ENCODE results near the gene NCCRP1. TPM values are rescaled to one million over a fixed set of nuclear protein-coding genes. Genes with fewer than 3 reads are reported as not detected.

Gene NCCRP1
- total RNA-seq, 1 experiment from 2014 or later, result not detected

DNA sequence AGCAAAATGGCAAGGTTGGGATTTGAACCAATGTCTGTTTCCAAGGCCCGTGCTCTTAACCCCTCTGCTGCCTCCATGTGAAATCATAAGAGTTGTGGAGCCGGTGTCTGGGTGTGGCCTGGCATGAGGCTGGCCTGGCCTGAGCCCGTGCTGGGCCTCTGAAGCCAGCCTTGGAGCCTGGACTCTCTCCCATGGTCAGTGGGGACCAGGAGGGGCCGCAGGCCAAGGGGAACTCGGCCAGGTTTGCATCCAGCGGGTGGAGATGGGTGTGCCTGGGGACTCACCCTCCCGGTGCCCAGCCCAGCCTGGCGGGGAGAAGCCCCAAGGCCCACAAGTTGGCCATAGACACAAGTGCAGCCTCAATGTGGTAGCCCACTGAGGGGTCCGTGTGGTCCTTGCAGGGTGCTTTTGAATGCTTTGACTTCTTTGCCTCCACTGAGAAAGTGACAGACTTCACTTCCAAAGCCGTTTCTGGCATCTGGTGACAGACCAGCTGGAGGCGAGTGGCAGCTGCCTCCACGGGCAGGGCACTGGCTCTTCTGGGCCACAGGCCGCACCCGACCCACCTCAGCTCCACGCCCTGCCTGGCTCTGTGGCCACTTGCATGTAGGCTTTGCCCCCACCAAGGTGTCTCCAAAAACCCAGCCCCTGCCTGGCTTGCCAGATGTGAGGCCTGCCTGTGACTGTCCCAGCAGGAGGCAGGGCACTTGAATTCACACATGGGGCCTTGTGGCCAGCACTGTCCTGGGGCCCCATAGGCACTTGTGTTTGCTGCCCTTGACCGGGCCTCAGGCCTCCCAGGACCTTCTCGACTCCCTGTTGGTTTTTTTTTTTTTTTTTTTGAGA lies 26.2 kb upstream of the NCCRP1 start:
- no peak overlapping the region for H3K4me3 ChIP-seq (ENCODE audit: insufficient read depth, low read depth, low read length)
- H3K36me3 ChIP-seq (replicated peaks; ENCODE audit: control insufficient read depth, insufficient read depth, low read length), result no peaks in the 10 kb centered on the region; the same call in none of the 2 replicates
- H3K27me3 ChIP-seq (ENCODE audit: control insufficient read depth, insufficient read depth, low read length), result no peaks in the 10 kb centered on the region
- peak; percentile 64 for DNase-seq

DNA sequence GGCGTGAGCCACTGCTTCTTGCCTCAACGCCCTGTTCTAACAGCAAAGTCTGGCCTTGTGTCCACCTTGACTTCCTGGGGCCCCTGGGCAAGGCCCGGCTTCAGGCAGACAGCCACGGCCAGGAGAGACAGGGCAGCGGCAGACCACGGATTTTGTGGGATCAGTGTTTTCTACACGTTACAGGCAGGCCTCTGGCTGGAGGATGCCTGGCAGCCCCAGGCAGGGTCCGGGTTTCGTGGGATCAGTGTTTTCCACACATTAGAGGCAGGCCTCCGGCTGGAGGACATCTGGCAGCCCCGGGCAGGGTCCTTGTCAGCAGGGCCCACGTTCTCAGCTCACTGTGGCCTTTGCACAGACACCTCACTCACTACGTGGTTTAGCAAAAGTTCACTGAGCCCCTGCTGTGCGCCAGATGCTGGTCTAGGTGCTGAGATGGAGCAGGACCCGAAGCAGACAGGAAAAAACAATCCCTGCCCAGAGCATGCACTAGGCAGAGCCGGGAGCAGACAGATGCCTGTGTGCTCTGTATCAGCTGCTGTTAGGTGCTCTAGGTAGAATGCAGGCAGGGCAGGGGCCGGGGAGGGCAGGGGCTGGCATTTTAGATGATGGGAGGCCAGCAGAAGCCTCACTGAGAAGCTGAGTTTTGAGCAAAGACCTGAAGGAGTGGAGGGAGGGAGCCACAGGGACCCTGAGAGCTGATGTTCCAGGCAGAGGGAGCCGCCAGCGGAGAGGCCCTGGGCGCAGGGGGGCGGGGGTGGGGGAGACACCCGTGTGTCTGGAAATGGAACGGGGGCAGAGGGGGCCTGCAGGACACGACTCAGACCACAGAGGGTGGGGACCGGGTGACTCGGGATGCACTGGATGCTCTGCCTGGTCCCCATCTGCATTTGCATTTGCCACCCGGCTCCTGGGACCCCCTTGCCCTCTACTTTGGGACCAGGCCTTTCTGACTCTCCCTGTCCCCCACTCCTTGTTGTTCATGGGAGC lies 25.0 kb upstream of the NCCRP1 start:
- Histone ChIP-seq H3K36me3 (replicated peaks; ENCODE audit: control insufficient read depth, insufficient read depth, low read length) (peaks cover 4% of the 10 kb centered on the region), H3K27me3 (ENCODE audit: control insufficient read depth, insufficient read depth, low read length) (no peaks in the 10 kb centered on the region), H3K4me3 (ENCODE audit: insufficient read depth, low read depth, low read length) (no peak overlapping the region)
- DNase-seq, result no peak

DNA sequence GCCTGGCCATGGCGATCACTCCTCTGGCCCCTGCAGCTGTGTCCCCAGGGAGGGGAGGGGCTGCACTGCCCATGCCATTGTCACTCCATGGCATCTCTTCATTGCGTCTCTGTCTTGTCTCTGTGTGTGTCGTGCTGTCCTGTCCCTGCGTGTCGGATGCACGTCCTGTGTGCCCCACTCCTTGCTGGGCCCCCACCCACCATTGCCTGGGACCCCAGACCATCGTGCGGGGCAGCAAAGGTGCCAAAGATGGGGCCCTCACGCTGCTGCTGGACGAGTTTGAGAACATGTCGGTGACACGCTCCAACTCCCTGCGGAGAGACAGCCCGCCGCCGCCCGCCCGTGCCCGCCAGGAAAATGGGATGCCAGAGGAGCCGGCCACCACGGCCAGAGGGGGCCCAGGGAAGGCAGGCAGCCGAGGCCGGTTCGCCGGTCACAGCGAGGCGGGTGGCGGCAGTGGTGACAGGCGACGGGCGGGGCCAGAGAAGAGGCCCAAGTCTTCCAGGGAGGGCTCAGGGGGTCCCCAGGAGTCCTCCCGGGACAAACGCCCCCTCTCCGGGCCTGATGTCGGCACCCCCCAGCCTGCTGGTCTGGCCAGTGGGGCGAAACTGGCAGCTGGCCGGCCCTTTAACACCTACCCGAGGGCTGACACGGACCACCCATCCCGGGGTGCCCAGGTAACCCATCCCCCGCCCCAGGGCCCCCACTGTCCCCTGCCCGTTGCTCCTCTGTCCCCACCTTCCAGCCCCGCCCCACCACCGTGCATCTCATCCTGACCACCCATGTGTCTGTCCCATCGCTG lies 23.9 kb upstream of the NCCRP1 start:
- H3K36me3 ChIP-seq (replicated peaks; ENCODE audit: control insufficient read depth, insufficient read depth, low read length), result peaks cover 4% of the 10 kb centered on the region
- H3K27me3 ChIP-seq (ENCODE audit: control insufficient read depth, insufficient read depth, low read length), result no peaks in the 10 kb centered on the region
- no peak overlapping the region for H3K4me3 ChIP-seq (ENCODE audit: insufficient read depth, low read depth, low read length)
- DNase-seq, result peak; percentile 65

DNA sequence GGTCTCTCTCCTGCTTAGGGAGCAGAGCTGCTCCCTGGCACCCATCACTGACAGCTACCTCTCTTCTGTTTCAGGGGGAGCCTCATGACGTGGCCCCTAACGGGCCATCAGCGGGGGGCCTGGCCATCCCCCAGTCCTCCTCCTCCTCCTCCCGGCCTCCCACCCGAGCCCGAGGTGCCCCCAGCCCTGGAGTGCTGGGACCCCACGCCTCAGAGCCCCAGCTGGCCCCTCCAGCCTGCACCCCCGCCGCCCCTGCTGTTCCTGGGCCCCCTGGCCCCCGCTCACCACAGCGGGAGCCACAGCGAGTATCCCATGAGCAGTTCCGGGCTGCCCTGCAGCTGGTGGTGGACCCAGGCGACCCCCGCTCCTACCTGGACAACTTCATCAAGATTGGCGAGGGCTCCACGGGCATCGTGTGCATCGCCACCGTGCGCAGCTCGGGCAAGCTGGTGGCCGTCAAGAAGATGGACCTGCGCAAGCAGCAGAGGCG lies 23.2 kb upstream of the NCCRP1 start:
- peaks cover 4% of the 10 kb centered on the region for H3K36me3 ChIP-seq (replicated peaks; ENCODE audit: control insufficient read depth, insufficient read depth, low read length)
- no peak for DNase-seq
- no peaks in the 10 kb centered on the region for H3K27me3 ChIP-seq (ENCODE audit: control insufficient read depth, insufficient read depth, low read length)
- no peak overlapping the region for H3K4me3 ChIP-seq (ENCODE audit: insufficient read depth, low read depth, low read length)

DNA sequence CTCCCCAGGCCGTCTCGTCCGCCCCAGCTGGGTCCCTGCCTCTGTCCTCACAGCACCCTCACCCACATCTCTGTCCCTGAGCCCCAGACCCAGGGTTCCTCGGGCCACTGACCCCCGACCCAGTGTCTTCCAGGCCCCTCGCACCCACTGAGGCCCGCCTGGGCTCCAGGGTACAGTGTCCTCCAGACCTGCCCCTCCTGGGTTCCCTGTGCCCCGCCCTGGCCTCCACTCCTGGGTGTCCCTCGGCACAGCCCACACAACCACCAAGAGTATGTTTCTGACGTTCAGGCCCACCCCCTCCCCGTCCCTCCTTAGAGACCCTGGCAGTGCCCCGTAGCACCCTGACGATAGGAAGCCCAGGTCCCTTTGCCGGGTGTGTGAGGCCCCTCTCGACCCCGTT lies 22.6 kb upstream of the NCCRP1 start:
- Histone ChIP-seq H3K36me3 (replicated peaks; ENCODE audit: control insufficient read depth, insufficient read depth, low read length) (peaks cover 4% of the 10 kb centered on the region), H3K4me3 (ENCODE audit: insufficient read depth, low read depth, low read length) (no peak overlapping the region), H3K27me3 (ENCODE audit: control insufficient read depth, insufficient read depth, low read length) (no peaks in the 10 kb centered on the region)
- no peak for DNase-seq

DNA sequence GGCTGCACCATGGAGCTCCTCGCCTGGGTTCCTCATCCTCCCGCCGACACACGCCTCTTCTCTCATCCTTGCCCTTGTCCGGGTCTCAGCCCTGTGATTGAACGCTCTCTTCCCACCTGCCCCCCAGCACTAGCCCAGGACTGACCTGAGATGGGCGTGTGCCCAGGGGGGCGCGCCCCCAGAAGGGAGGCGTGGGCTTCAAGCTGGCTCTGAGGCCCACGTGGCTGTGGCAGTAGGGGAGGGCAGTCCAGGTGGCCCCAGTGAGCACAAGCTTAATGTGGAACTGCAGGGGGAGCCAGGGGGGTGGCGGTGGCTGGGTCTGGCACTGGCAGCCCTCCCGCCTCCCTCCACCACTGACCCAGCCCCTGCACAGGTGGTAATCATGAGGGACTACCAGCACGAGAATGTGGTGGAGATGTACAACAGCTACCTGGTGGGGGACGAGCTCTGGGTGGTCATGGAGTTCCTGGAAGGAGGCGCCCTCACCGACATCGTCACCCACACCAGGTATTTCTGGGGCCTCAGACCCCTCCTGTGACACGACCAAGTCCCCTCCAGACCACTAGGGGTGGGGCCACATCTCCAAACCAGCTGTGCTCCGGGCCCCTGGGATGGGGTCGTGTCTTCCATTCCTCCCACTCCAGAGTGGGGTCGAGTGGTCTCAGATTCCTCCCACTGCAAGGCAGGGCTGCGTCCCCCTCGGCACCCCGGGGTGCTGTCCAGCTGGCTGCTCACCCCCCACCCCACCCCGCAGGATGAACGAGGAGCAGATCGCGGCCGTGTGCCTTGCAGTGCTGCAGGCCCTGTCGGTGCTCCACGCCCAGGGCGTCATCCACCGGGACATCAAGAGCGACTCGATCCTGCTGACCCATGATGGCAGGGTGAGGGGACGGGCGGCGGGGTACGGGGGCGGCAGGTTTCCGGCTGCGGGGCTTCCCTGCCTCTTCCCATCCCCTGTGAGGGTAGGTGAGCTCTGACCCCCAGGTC lies 21.9 kb upstream of the NCCRP1 start:
- no peak for DNase-seq
- Histone ChIP-seq H3K4me3 (ENCODE audit: insufficient read depth, low read depth, low read length) (no peak overlapping the region), H3K27me3 (ENCODE audit: control insufficient read depth, insufficient read depth, low read length) (no peaks in the 10 kb centered on the region), H3K36me3 (replicated peaks; ENCODE audit: control insufficient read depth, insufficient read depth, low read length) (peaks cover 4% of the 10 kb centered on the region)

DNA sequence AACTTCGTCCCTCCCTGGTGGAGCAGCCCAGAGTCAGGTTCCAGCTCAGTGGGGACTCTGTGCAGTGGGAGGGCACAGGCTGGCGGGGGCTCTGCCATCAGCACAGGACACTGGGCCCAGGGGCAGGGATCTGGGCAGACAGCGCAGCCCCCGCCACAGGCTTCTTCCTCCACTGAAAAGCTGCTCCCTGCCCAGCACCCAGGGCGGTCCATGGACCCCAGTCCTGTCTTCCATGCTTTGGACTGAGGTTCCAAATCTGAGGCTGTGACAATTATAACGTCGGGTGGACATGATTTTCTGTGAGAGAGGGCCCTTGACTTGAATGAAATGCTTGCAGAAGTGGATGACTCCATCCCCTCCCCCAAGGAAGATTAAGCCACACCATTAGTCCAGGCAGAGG lies 21.2 kb upstream of the NCCRP1 start:
- DNase-seq, result no peak

DNA sequence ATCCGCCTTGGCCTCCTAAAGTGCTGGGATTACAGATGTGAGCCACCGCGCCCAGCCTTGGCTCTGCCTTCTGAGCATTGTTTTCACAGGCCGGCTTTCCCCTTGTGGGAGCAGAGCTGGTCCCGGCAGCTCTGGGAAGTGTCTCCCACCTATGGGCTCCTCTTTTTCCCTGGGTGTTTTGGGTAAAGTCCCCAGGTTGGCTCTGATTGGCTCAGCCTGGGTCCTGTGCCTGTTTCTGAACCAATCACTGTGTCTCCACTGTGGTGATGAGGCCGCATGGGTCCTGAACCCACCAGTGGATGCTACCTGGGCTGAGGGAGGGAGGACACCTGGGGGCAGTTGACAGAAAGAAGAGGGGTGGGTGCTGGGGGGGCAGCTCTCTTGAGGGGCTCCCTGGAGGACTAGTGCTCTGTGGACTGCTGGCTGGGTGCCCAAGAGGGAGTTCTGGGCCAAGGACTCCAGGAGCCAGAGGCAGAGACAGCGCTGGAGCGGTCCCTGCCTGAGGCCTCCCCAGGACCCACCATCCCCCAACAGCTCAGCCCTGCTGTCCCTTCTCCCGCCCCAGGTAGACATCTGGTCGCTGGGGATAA lies 19.6 kb upstream of the NCCRP1 start:
- Histone ChIP-seq H3K27me3 (ENCODE audit: control insufficient read depth, insufficient read depth, low read length) (no peaks in the 10 kb centered on the region), H3K36me3 (replicated peaks; ENCODE audit: control insufficient read depth, insufficient read depth, low read length) (peaks cover 4% of the 10 kb centered on the region), H3K4me3 (ENCODE audit: insufficient read depth, low read depth, low read length) (no peak overlapping the region)
- DNase-seq, result no peak

More for the DNA sequence above, 21.2 kb upstream of the NCCRP1 start:
- Histone ChIP-seq H3K4me3 (ENCODE audit: insufficient read depth, low read depth, low read length) (no peak overlapping the region), H3K36me3 (replicated peaks; ENCODE audit: control insufficient read depth, insufficient read depth, low read length) (peaks cover 4% of the 10 kb centered on the region), H3K27me3 (ENCODE audit: control insufficient read depth, insufficient read depth, low read length) (no peaks in the 10 kb centered on the region)

DNA sequence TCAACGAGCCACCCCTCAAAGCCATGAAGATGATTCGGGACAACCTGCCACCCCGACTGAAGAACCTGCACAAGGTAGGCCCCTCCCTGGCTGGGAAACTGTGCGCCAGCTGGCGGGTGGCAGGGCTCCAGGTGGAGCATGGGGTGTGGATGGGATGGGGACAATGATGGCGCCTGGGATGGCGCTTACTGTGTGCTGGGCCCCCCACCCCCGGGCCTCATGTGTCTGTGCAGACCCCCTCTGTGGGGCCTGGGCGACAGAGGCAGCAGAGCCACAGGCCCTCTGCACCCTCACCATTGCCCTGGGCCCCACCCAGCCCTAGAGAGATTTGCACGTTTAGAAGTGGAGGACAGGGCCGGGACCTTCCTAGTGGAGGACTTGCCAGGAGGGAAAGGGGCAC lies 19.0 kb upstream of the NCCRP1 start:
- Histone ChIP-seq H3K4me3 (ENCODE audit: insufficient read depth, low read depth, low read length) (no peak overlapping the region), H3K36me3 (replicated peaks; ENCODE audit: control insufficient read depth, insufficient read depth, low read length) (peaks cover 4% of the 10 kb centered on the region), H3K27me3 (ENCODE audit: control insufficient read depth, insufficient read depth, low read length) (no peaks in the 10 kb centered on the region)
- DNase-seq, result no peak

DNA sequence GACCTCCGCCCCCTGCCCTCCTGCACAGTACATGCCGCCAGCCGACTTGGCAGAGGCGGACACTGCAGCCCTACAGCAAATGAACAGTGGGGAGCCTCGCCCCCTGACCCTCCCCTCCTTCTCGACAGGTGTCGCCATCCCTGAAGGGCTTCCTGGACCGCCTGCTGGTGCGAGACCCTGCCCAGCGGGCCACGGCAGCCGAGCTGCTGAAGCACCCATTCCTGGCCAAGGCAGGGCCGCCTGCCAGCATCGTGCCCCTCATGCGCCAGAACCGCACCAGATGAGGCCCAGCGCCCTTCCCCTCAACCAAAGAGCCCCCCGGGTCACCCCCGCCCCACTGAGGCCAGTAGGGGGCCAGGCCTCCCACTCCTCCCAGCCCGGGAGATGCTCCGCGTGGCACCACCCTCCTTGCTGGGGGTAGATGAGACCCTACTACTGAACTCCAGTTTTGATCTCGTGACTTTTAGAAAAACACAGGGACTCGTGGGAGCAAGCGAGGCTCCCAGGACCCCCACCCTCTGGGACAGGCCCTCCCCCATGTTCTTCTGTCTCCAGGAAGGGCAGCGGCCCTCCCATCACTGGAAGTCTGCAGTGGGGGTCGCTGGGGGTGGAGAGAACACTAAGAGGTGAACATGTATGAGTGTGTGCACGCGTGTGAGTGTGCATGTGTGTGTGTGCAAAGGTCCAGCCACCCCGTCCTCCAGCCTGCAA lies 18.3 kb upstream of the NCCRP1 start:
- H3K36me3 ChIP-seq (replicated peaks; ENCODE audit: control insufficient read depth, insufficient read depth, low read length), result peaks cover 4% of the 10 kb centered on the region
- no peak overlapping the region for H3K4me3 ChIP-seq (ENCODE audit: insufficient read depth, low read depth, low read length)
- DNase-seq, result no peak
- H3K27me3 ChIP-seq (ENCODE audit: control insufficient read depth, insufficient read depth, low read length), result no peaks in the 10 kb centered on the region

DNA sequence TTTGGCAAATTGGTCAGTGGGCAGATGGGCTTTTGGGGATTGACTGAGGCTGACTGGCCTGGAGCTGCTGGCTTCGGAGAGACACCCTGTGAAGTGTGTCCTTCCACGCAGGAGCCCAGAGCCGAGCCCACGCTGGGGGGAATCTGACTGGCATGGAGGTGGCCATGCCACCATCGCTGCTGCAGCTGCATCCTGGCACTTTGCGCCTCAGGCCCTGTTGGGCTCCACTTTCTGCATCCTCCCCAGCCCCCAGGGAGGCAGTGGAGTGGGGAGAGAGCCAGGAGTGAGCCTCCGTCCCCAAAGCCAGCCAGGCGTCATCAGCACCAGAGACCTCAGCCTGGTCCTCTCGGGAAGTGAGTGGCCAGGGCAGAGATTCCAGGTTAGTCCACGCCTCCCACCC lies 17.0 kb upstream of the NCCRP1 start:
- Histone ChIP-seq H3K36me3 (replicated peaks; ENCODE audit: control insufficient read depth, insufficient read depth, low read length) (peaks cover 4% of the 10 kb centered on the region), H3K4me3 (ENCODE audit: insufficient read depth, low read depth, low read length) (no peak overlapping the region), H3K27me3 (ENCODE audit: control insufficient read depth, insufficient read depth, low read length) (no peaks in the 10 kb centered on the region)
- DNase-seq, result no peak

DNA sequence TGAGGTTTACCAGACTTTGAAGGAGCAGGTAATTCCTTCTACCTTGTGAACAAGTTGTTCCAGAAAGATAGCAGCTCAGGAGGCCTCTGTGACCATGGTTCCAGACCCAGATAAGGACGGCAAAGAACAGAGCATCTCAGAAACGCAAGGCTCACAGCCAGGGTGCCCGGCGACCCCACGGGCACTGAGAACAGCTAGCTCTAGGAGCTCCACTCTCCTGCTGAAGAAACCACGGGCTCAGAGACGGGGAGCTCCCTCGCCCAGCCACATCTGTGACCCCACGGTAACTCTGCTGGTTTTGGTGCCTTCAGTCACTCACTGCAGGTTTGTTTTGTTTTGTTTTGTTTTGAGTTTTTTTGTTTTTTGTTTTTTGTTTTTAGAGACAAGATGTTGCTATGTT lies 16.0 kb upstream of the NCCRP1 start:
- H3K4me3 ChIP-seq (ENCODE audit: insufficient read depth, low read depth, low read length), result no peak overlapping the region
- H3K27me3 ChIP-seq (ENCODE audit: control insufficient read depth, insufficient read depth, low read length), result no peaks in the 10 kb centered on the region
- no peak for DNase-seq
- H3K36me3 ChIP-seq (replicated peaks; ENCODE audit: control insufficient read depth, insufficient read depth, low read length), result peaks cover 3% of the 10 kb centered on the region

Data from H7 (cell line).